A549 treated with RU486 at 1 μM for 4 hours (cell line): ENCODE results near the gene INHBE. TPM values are rescaled to one million over a fixed set of nuclear protein-coding genes. Genes with fewer than 3 reads are reported as not detected.

Experiments
- total RNA-seq: library from RNA; stranded (reverse); fragments of 200-300 nt; extraction: Qiagen RNA extraction; gene quantifications from 5 replicates; pipeline ENCODE4 v1.2.3, GENCODE V29; 2022; ENCODE audit warnings: low read depth

Gene INHBE, protein sequence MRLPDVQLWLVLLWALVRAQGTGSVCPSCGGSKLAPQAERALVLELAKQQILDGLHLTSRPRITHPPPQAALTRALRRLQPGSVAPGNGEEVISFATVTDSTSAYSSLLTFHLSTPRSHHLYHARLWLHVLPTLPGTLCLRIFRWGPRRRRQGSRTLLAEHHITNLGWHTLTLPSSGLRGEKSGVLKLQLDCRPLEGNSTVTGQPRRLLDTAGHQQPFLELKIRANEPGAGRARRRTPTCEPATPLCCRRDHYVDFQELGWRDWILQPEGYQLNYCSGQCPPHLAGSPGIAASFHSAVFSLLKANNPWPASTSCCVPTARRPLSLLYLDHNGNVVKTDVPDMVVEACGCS
- 0.08 to 0.25 TPM (median 0.12 TPM) in 3 of 5 replicates, not detected in the others for total RNA-seq

DNA sequence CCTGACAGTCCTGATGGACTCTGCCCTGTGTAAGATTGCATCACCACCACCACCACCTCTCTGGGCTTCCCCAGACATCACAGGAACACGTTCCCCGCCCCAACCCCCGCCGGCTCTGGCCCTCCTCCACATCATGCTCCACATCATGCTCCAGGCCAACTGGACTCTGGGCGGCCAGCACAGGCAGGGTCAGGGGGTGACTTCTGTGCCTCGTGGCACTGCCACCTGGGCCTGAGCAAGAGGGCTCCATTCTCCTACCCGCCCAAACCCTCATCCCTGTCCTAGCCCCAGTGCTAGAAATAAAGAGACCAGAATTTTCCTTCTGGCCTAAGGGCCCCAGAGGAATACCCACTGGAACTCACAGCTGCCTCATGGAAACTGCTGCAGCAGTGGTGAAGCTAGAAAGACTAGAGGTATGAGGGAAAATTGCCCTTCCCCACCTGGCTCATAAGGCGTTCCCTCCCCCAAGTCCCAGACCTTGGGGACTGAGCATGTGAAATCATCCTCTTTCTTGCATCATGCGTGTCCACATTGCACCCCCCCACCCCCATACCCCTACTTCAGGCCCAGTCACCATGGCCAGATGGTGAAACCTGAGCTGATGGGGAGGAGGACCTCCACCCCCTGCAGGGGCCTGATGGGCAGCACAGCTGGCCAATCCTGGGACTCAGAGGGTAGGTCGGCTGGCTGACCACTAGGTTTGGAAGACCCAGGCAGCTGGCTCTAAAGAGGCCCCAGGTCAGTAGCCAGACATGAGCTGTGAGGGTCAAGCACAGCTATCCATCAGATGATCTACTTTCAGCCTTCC lies at the start of gene INHBE:
Gene INHBE (plus strand): TSS at position 742 of the 808 bp plus-strand sequence. CDS start 230 bp downstream, outside the sequence.

DNA sequence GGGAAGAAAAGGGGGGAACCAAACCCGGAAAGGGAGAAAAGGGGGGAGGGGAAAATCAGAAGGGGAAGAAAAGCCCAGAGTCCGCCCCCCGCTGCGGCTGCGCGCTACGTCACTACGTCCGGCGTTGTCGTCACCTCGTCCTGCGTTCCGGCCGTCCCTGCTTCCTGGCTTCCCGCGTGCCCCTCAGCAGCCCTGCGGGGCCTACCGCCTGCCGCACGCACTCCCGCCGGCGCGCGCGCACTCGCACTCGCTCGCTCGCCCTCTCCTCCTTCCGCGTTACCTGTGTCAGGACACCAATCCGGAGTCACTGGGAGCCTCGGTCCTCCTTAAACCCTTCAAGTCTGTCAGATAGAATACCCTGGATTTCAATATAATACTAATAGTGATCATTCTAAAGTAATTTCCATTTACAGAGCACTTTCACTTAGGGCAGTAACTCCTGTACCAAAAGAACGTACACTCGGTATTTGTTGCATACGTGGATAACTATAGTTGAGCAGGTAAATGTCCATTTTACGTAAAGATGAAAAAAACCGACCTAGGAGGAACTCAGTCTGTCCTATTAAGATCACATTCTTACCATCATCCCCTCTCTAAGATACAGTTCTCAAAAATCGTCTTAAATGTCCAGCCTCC lies 24.1 kb upstream of the INHBE start, which contains the start of gene R3HDM2:
Gene R3HDM2 (minus strand): TSS at position 113 of the 636 bp plus-strand sequence. CDS start 120,615 bp downstream, outside the sequence.

DNA sequence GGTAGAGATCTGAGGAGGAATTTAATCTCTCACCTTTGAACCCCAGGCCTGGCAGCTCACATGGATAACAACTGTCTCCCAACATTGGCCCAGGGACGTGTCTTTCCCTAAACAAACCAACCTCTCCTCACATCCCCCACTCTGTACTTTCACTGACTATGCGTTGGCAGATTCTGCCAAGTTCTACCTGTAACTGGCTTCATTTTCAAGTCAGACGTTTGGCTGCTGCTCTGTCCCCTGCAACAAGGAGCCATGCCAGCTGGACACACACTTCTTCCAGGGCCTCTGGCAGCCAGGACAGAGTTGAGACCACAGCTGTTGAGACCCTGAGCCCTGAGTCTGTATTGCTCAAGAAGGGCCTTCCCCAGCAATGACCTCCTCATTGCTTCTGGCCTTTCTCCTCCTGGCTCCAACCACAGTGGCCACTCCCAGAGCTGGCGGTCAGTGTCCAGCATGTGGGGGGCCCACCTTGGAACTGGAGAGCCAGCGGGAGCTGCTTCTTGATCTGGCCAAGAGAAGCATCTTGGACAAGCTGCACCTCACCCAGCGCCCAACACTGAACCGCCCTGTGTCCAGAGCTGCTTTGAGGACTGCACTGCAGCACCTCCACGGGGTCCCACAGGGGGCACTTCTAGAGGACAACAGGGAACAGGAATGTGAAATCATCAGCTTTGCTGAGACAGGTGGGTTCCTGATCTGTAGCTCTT lies 20.4 kb upstream of the INHBE start, which contains the start of gene INHBC:
Gene INHBC (plus strand): TSS at position 268 of the 707 bp plus-strand sequence. CDS start 103 bp downstream, at position 371.

DNA sequence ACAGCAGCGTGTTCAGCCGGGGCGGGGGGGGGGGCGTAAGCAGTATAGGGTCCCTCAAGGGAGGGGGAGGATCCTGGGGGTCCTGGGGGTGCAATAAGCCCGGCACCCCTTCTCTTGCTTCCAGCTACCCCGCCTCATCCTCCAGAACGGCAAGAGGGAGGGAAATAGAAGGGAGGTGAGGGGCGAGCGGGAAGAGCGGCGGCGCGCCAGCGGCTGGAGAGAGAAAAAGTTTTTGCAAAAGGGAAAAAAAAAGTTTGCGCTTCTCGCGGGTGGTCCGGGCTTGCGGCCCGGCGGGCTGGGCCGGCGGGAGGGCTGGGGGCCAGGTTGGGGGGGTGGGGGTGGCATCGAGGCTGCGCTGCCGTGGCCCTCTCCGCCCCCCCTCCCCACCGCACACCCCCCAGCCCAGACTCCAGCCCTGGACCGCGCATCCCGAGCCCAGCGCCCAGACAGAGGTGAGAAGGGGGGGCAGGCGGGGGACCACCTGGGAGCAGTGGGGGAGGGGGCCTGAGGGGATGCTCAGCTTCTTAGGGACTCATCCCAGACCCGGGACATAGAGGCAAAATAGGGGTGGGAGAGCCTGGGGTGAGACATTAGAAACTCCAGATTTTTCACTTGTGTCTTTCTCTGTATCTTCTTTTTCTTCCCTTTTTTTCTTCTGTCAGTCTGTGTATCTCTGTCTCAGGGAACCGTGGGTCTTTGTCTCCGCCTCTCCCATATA lies 4.8 kb downstream of the INHBE start, which contains the start of gene GLI1:
Gene GLI1 (plus strand): TSS at position 36 of the 718 bp plus-strand sequence. CDS start 3,907 bp downstream, outside the sequence.

DNA sequence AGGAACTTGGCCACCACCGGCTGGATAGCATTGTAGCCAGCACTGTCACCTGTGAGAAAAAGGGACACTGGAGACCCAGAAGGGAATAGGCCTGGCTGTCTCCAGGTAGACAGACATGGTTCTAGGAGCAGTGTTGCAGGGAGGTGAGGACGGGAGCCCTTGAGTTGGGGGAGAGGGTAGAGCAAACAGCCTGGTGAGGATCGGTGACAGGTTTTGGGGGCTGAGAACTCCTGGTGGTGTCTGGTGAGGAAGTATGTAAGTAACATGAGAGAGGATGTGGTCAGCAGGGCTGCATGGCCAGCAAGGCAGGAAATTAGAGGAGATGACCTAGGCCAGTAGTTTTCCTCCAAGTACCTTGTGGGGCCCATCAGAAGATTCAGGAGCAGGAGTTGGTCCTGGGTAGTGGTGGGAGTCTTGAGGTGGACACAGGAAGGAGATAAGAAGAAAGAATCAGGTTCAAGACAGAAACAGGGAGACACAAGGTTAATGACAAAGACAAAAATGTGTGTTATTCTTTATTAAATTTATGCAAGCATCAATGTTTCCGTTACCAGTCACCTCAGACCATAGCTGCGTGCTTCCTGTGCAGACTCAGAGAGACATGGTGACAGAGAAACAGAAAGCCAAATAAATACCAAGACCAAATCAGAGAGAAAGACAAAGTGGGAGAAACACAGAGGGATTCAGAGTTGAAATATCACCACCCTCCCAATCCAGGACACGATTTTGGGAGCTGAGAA lies 24.4 kb downstream of the INHBE start, which contains the start of gene ARHGAP9:
Gene ARHGAP9 (minus strand): TSS at position 491 of the 740 bp plus-strand sequence. CDS start 460 bp downstream, at position 31.

DNA sequence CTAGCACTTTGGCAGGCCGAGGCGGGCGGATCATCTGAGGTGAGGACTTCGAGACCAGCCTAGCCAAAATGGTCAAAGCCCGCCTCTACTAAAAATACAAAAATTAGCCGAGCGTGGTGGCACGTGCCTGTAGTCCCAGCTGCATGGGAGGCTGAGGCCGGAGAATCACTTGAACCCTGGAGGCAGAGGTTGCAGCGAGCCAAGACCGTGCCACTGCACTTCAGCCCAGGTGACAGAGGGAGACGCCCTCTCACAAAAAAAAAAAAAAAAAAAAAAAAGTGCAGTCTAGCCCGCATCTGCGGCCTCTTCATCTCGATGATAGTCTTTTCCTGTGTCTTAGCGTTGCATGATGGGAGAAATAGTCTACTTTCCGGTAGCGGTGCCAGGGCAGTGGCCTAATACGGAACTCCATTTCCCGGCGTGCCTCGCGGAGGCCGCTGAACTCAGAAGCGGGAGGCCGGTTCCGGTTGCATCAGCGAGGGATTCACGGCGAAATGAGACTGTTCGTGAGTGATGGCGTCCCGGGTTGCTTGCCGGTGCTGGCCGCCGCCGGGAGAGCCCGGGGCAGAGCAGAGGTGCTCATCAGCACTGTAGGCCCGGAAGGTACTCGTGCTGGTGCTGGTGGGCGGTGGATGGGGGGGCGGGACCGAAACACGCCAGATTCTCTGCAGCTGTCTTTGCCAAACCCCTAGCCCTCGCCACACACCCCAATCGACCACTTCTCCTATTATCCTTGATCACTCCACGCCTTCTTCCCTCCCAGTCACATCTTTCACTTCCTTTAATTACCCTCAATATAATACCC lies 32.7 kb downstream of the INHBE start, which contains the start of gene MARS1:
Gene MARS1 (plus strand): TSS at position 472 of the 805 bp plus-strand sequence. CDS start 23 bp downstream, at position 495.

Other genes with a start within 250 kb of the INHBE start
- 3.9 to 6.8 TPM (median 5.6 TPM) in 5 replicates for gene NXPH4, start 238.5 kb upstream of the INHBE start, total RNA-seq
- 129 to 134 TPM (median 130 TPM) in 5 replicates for gene SHMT2, start 225.6 kb upstream of the INHBE start, total RNA-seq
- gene STAC3, start 204.1 kb upstream of the INHBE start, total RNA-seq: 0.26 to 0.50 TPM (median 0.30 TPM) in 5 replicates
- gene R3HDM2, start 24.3 kb upstream of the INHBE start, total RNA-seq: 7.7 to 10.4 TPM (median 9.5 TPM) in 5 replicates
- gene INHBC, start 20.5 kb upstream of the INHBE start, total RNA-seq: not detected in 5 replicates
- 7.7 to 10.7 TPM (median 8.5 TPM) in 5 replicates for gene GLI1, start 4.5 kb downstream of the INHBE start, total RNA-seq
- gene ARHGAP9, start 24.6 kb downstream of the INHBE start, total RNA-seq: 0.22 to 0.68 TPM (median 0.35 TPM) in 5 replicates
- gene MARS1, start 32.8 kb downstream of the INHBE start, total RNA-seq: 137 to 258 TPM (median 165 TPM) in 5 replicates
- gene DDIT3, start 65.2 kb downstream of the INHBE start, total RNA-seq: 30.4 to 41.9 TPM (median 34.7 TPM) in 5 replicates
- 16.7 to 30.9 TPM (median 25.6 TPM) in 5 replicates for gene MBD6, start 67.5 kb downstream of the INHBE start, total RNA-seq
- 114 to 168 TPM (median 120 TPM) in 5 replicates for gene DCTN2, start 91.9 kb downstream of the INHBE start, total RNA-seq
- gene KIF5A, start 94.7 kb downstream of the INHBE start, total RNA-seq: 0.14 to 0.27 TPM (median 0.24 TPM) in 5 replicates
- 40.8 to 44.9 TPM (median 42.5 TPM) in 5 replicates for gene PIP4K2C, start 135.9 kb downstream of the INHBE start, total RNA-seq
- gene DTX3, start 149.5 kb downstream of the INHBE start, total RNA-seq: 16.2 to 18.8 TPM (median 17.8 TPM) in 5 replicates
- gene ARHGEF25, start 156.1 kb downstream of the INHBE start, total RNA-seq: 6.1 to 7.7 TPM (median 6.6 TPM) in 5 replicates
- 29.9 to 52.0 TPM (median 44.1 TPM) in 5 replicates for gene B4GALNT1, start 177.9 kb downstream of the INHBE start, total RNA-seq
- 112 to 122 TPM (median 116 TPM) in 5 replicates for gene OS9, start 238.8 kb downstream of the INHBE start, total RNA-seq